ENCODE results near the gene RHEB. TPM values are rescaled to one million over a fixed set of nuclear protein-coding genes. Genes with fewer than 3 reads are reported as not detected.

Gene RHEB
- polyA plus RNA-seq, 1 donor from 2014 or later = 289 TPM

DNA sequence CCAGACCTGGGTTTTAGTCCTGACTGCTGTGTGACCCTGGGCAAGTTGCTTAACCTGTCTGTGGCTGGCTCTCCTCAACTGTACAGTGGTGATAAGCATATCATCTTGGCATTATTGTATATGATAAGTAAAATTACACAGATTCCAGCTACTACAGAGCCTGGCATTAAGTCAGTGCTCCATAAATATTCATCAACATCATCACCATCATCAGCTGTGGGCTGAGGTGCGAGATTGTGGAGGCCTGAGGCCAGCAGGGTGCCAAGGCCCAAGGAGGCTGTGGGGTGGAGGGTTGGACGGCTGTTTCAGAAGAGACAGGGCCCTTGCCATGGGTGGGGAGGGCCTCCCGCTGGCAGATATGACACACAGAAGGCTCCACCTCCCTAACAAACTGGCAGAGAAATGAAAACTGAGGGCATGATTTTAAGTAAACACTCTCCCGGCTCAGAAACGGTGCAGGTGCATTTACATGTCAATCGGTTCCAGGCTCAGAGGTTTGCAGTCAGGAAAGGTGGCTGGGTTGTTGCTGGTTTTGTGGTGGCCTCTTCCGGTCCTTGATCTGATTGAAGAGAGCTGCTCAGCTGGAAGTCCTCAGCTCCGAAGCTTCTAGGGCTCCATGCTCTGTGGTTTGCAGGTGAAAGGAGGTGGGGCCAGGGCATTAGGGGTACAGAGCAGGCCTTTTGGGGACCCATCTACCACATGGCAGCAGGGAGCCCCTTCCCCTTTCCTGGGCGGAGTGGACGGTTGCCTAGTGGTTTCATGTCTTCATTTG lies 89.9 kb downstream of the RHEB start:
- H3K9ac ChIP-seq (ENCODE audit: low read length) = no peak overlapping the region
- H3K27ac ChIP-seq (ENCODE audit: low read length) = no peak overlapping the region
- H3K4me3 ChIP-seq (ENCODE audit: low read length) = no peak overlapping the region
- H3F3A ChIP-seq (ENCODE audit: insufficient read depth, low read length, poor library complexity, severe bottlenecking) = no peaks in the 10 kb centered on the region
- H3K79me2 ChIP-seq (replicated peaks; ENCODE audit: insufficient read depth, low read length) = no peaks in the 10 kb centered on the region
- no peaks in the 10 kb centered on the region for H3K27me3 ChIP-seq (ENCODE audit: insufficient read depth, low read depth, low read length)
- no peaks in the 10 kb centered on the region for H3K36me3 ChIP-seq (ENCODE audit: insufficient read depth, low read length)
- H4K20me1 ChIP-seq (ENCODE audit: insufficient read depth) = no peaks in the 10 kb centered on the region
- no peak overlapping the region for H3K4me2 ChIP-seq (ENCODE audit: low read length)
- TF ChIP-seq TAF1 (IDR thresholded peaks at IDR 0.05; ENCODE audit: low read depth) (no peak), SMC3 (conservative IDR thresholded peaks at IDR 0.05; ENCODE audit: poor library complexity) (no peak), EP300 (conservative IDR thresholded peaks at IDR 0.05; ENCODE audit: poor library complexity, severe bottlenecking) (no peak), RAD21 (conservative IDR thresholded peaks at IDR 0.05) (no peak), EZH2 (IDR thresholded peaks at IDR 0.05; ENCODE audit: borderline replicate concordance, insufficient read depth, low read length, poor library complexity, severe bottlenecking) (no peak), POLR2AphosphoS5 (IDR thresholded peaks at IDR 0.05) (no peak), MXI1 (conservative IDR thresholded peaks at IDR 0.05; ENCODE audit: poor library complexity, severe bottlenecking) (no peak)
- TF ChIP-seq, protein P1, sequence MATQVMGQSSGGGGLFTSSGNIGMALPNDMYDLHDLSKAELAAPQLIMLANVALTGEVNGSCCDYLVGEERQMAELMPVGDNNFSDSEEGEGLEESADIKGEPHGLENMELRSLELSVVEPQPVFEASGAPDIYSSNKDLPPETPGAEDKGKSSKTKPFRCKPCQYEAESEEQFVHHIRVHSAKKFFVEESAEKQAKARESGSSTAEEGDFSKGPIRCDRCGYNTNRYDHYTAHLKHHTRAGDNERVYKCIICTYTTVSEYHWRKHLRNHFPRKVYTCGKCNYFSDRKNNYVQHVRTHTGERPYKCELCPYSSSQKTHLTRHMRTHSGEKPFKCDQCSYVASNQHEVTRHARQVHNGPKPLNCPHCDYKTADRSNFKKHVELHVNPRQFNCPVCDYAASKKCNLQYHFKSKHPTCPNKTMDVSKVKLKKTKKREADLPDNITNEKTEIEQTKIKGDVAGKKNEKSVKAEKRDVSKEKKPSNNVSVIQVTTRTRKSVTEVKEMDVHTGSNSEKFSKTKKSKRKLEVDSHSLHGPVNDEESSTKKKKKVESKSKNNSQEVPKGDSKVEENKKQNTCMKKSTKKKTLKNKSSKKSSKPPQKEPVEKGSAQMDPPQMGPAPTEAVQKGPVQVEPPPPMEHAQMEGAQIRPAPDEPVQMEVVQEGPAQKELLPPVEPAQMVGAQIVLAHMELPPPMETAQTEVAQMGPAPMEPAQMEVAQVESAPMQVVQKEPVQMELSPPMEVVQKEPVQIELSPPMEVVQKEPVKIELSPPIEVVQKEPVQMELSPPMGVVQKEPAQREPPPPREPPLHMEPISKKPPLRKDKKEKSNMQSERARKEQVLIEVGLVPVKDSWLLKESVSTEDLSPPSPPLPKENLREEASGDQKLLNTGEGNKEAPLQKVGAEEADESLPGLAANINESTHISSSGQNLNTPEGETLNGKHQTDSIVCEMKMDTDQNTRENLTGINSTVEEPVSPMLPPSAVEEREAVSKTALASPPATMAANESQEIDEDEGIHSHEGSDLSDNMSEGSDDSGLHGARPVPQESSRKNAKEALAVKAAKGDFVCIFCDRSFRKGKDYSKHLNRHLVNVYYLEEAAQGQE (IDR thresholded peaks at IDR 0.05; ENCODE audit: borderline replicate concordance) = no peak
- TF ChIP-seq, protein P2, sequence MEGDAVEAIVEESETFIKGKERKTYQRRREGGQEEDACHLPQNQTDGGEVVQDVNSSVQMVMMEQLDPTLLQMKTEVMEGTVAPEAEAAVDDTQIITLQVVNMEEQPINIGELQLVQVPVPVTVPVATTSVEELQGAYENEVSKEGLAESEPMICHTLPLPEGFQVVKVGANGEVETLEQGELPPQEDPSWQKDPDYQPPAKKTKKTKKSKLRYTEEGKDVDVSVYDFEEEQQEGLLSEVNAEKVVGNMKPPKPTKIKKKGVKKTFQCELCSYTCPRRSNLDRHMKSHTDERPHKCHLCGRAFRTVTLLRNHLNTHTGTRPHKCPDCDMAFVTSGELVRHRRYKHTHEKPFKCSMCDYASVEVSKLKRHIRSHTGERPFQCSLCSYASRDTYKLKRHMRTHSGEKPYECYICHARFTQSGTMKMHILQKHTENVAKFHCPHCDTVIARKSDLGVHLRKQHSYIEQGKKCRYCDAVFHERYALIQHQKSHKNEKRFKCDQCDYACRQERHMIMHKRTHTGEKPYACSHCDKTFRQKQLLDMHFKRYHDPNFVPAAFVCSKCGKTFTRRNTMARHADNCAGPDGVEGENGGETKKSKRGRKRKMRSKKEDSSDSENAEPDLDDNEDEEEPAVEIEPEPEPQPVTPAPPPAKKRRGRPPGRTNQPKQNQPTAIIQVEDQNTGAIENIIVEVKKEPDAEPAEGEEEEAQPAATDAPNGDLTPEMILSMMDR (IDR thresholded peaks at IDR 0.05; ENCODE audit: poor library complexity, severe bottlenecking) = no peak
- no peak overlapping the region for H2AFZ ChIP-seq (ENCODE audit: low read depth, low read length)
- H3K9me2 ChIP-seq (ENCODE audit: insufficient read depth, low read length) = no peaks in the 10 kb centered on the region
- H3K9me3 ChIP-seq (ENCODE audit: low read length) = peaks cover 5% of the 10 kb centered on the region

DNA sequence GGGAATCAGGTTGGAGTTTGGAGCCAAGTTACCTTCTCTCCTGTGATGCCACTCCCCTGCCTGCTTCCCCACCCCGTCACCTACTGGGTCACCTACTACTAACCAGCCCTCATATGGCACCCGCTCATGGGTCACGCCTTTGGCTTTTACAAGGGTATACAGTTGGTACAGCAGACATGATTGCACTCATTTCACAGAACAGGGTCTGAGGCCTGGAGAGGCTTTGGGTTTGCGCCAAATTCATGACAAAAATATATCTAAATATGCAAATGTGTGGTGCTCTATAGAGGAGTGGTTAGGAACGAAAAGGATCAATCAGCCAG lies 90.5 kb downstream of the RHEB start:
- no peak overlapping the region for H3K4me2 ChIP-seq (ENCODE audit: low read length)
- no peak overlapping the region for H3K27ac ChIP-seq (ENCODE audit: low read length)
- no peaks in the 10 kb centered on the region for H3F3A ChIP-seq (ENCODE audit: insufficient read depth, low read length, poor library complexity, severe bottlenecking)
- H3K4me3 ChIP-seq (ENCODE audit: low read length) = no peak overlapping the region
- peaks cover 5% of the 10 kb centered on the region for H3K9me3 ChIP-seq (ENCODE audit: low read length)
- H2AFZ ChIP-seq (ENCODE audit: low read depth, low read length) = no peak overlapping the region
- H3K9ac ChIP-seq (ENCODE audit: low read length) = no peak overlapping the region
- no peaks in the 10 kb centered on the region for H3K79me2 ChIP-seq (replicated peaks; ENCODE audit: insufficient read depth, low read length)
- no peak for TF ChIP-seq POLR2AphosphoS5 (IDR thresholded peaks at IDR 0.05)
- no peak for TF ChIP-seq TAF1 (IDR thresholded peaks at IDR 0.05; ENCODE audit: low read depth)
- TF ChIP-seq, protein P1 (IDR thresholded peaks at IDR 0.05; ENCODE audit: borderline replicate concordance) = no peak
- no peak for TF ChIP-seq MXI1 (conservative IDR thresholded peaks at IDR 0.05; ENCODE audit: poor library complexity, severe bottlenecking)
- no peak for TF ChIP-seq RAD21 (conservative IDR thresholded peaks at IDR 0.05)
- no peak for TF ChIP-seq EP300 (conservative IDR thresholded peaks at IDR 0.05; ENCODE audit: poor library complexity, severe bottlenecking)
- TF ChIP-seq SMC3 (conservative IDR thresholded peaks at IDR 0.05; ENCODE audit: poor library complexity) = no peak
- TF ChIP-seq, protein P2 (IDR thresholded peaks at IDR 0.05; ENCODE audit: poor library complexity, severe bottlenecking) = no peak
- no peak for TF ChIP-seq EZH2 (IDR thresholded peaks at IDR 0.05; ENCODE audit: borderline replicate concordance, insufficient read depth, low read length, poor library complexity, severe bottlenecking)
- H4K20me1 ChIP-seq (ENCODE audit: insufficient read depth) = no peaks in the 10 kb centered on the region
- no peaks in the 10 kb centered on the region for H3K36me3 ChIP-seq (ENCODE audit: insufficient read depth, low read length)
- no peaks in the 10 kb centered on the region for H3K27me3 ChIP-seq (ENCODE audit: insufficient read depth, low read depth, low read length)
- no peaks in the 10 kb centered on the region for H3K9me2 ChIP-seq (ENCODE audit: insufficient read depth, low read length)

All from neural cell (in vitro differentiated cells).